ENCODE data around the gene GRID2IP.

The GRID2IP gene

GRCh38 chr7:6551016-6551511 lies at the start of gene GRID2IP:
Gene GRID2IP, minus strand, starts transcription at chr7:6551461. Its CDS starts 25 bp downstream, at chr7:6551436.
- no peak for TF ChIP-seq CTCF (IDR thresholded peaks at IDR 0.05; ENCODE audit: low read depth, low read length, poor library complexity, severe bottlenecking)
- TF ChIP-seq EZH2phosphoT487 (IDR thresholded peaks at IDR 0.05; ENCODE audit: borderline replicate concordance, low read length), result no peak
- no peaks in the 10 kb centered on the region for H3K27me3 ChIP-seq (ENCODE audit: control insufficient read depth, low read length)
- no peaks in the 10 kb centered on the region for H3K79me2 ChIP-seq (ENCODE audit: control insufficient read depth, low read length)
- H3F3A ChIP-seq (ENCODE audit: control insufficient read depth, insufficient read depth), result no peaks in the 10 kb centered on the region
- H3K4me2 ChIP-seq (ENCODE audit: low read length), result no peak within 1 kb of the TSS
- no peak within 1 kb of the TSS for H3K4me3 ChIP-seq (ENCODE audit: low read length)
- H3K9me2 ChIP-seq (replicated peaks; ENCODE audit: control insufficient read depth, low read length), result no peaks in the 10 kb centered on the region
- H4K20me1 ChIP-seq (ENCODE audit: control insufficient read depth, insufficient read depth, low read depth, low read length), result no peaks in the 10 kb centered on the region
- no peaks in the 10 kb centered on the region for H3K9me3 ChIP-seq (ENCODE audit: control insufficient read depth, insufficient read depth, low read length)
- no peak within 1 kb of the TSS for H3K27ac ChIP-seq (ENCODE audit: low read depth, low read length)
- H3K36me3 ChIP-seq (ENCODE audit: control insufficient read depth, low read length), result no peaks in the 10 kb centered on the region
- H3K4me1 ChIP-seq (ENCODE audit: control insufficient read depth, low read length), result peaks cover 8% of the 10 kb centered on the region

- peaks cover 14% of the 10 kb centered on the region for H3K79me2 ChIP-seq (ENCODE audit: control insufficient read depth, low read length)
- H3F3A ChIP-seq (ENCODE audit: control insufficient read depth, insufficient read depth), result no peaks in the 10 kb centered on the region
- peaks cover 87% of the 10 kb centered on the region for H3K36me3 ChIP-seq (ENCODE audit: control insufficient read depth, low read length)
- H3K27me3 ChIP-seq (ENCODE audit: control insufficient read depth, low read length), result no peaks in the 10 kb centered on the region
- H4K20me1 ChIP-seq (ENCODE audit: control insufficient read depth, insufficient read depth, low read depth, low read length), result peaks cover 7% of the 10 kb centered on the region; the same call in 1 of the 2 replicates
- no peak overlapping the region for H3K4me2 ChIP-seq (ENCODE audit: low read length)
- no peaks in the 10 kb centered on the region for H3K9me2 ChIP-seq (replicated peaks; ENCODE audit: control insufficient read depth, low read length)
- H3K9me3 ChIP-seq (ENCODE audit: control insufficient read depth, insufficient read depth, low read length), result no peaks in the 10 kb centered on the region
- H3K4me3 ChIP-seq (ENCODE audit: low read length), result no peak overlapping the region
- TF ChIP-seq EZH2phosphoT487 (IDR thresholded peaks at IDR 0.05; ENCODE audit: borderline replicate concordance, low read length) (no peak), CTCF (IDR thresholded peaks at IDR 0.05; ENCODE audit: low read depth, low read length, poor library complexity, severe bottlenecking) (no peak)
- H3K27ac ChIP-seq (ENCODE audit: low read depth, low read length), result no peak overlapping the region
- no peaks in the 10 kb centered on the region for H3K4me1 ChIP-seq (ENCODE audit: control insufficient read depth, low read length)
Observed at GRCh38 chr7:6600093-6600492, 48.8 kb upstream of the GRID2IP start.

GRCh38 chr7:6590645-6591110 lies 39.4 kb upstream of the GRID2IP start:
- H3K27ac ChIP-seq (ENCODE audit: low read depth, low read length), result peak overlapping the region; percentile 57
- peaks cover 8% of the 10 kb centered on the region; the same call in 1 of the 2 replicates for H4K20me1 ChIP-seq (ENCODE audit: control insufficient read depth, insufficient read depth, low read depth, low read length)
- H3F3A ChIP-seq (ENCODE audit: control insufficient read depth, insufficient read depth), result no peaks in the 10 kb centered on the region; the same call in 1 of the 2 replicates
- H3K4me1 ChIP-seq (ENCODE audit: control insufficient read depth, low read length), result peaks cover 21% of the 10 kb centered on the region
- H3K9me2 ChIP-seq (replicated peaks; ENCODE audit: control insufficient read depth, low read length), result no peaks in the 10 kb centered on the region
- TF ChIP-seq EZH2phosphoT487 (IDR thresholded peaks at IDR 0.05; ENCODE audit: borderline replicate concordance, low read length) (no peak), CTCF (IDR thresholded peaks at IDR 0.05; ENCODE audit: low read depth, low read length, poor library complexity, severe bottlenecking) (peak; percentile 33)
- H3K36me3 ChIP-seq (ENCODE audit: control insufficient read depth, low read length), result peaks cover 78% of the 10 kb centered on the region
- H3K4me2 ChIP-seq (ENCODE audit: low read length), result peak overlapping the region; percentile 79
- H3K27me3 ChIP-seq (ENCODE audit: control insufficient read depth, low read length), result no peaks in the 10 kb centered on the region
- peak overlapping the region; percentile 97 for H3K4me3 ChIP-seq (ENCODE audit: low read length)
- peaks cover 44% of the 10 kb centered on the region for H3K79me2 ChIP-seq (ENCODE audit: control insufficient read depth, low read length)
- no peaks in the 10 kb centered on the region for H3K9me3 ChIP-seq (ENCODE audit: control insufficient read depth, insufficient read depth, low read length)
